Natural killer cell (primary cell): ENCODE measurements around the gene CRYBG1. TPM values are rescaled to one million over a fixed set of nuclear protein-coding genes. Genes with fewer than 3 reads are reported as not detected.

Experiments
- ATAC-seq, 3 donors: fragments of 150-1000 bp in 2 of 3; fragments of 200-7000 bp in 1 of 3; cut with Tn5 transposase; 1 replicate in 1 of 3; 2 replicates in 2 of 3; pipeline ENCODE4 v1.10.0; 2021; ENCODE audit warnings: mild to moderate bottlenecking in 2 of 3, moderate library complexity in 2 of 3
- DNase-seq, 2 donors: peaks; one replicate each; pipeline versions ENCODE4 v3.0.0 to v3.0.0-alpha.2; 2013 to 2021; ENCODE audit warnings: mixed read lengths in 1 of 2
- H3K27ac ChIP-seq: one replicate; pipeline ENCODE4 v1.5.1; 2013; ENCODE audit warnings: mild to moderate bottlenecking, low read length
- H3K27me3 ChIP-seq: one replicate; pipeline ENCODE4 v1.6.1; 2013; ENCODE audit warnings: low read length; ENCODE audit not compliant: control insufficient read depth, insufficient read depth
- H3K36me3 ChIP-seq: one replicate; pipeline ENCODE4 v1.6.1; 2013; ENCODE audit warnings: low read length; ENCODE audit not compliant: control insufficient read depth, insufficient read depth
- H3K4me1 ChIP-seq: one replicate; pipeline ENCODE4 v1.6.1; 2013; ENCODE audit warnings: low read length; ENCODE audit not compliant: control insufficient read depth, insufficient read depth
- H3K4me3 ChIP-seq: one replicate; pipeline ENCODE4 v1.5.1; 2013; ENCODE audit warnings: low read length
- H3K9me3 ChIP-seq: one replicate; pipeline ENCODE4 v1.6.1; 2013; ENCODE audit warnings: low read length; ENCODE audit not compliant: control insufficient read depth, insufficient read depth
- H3K27ac Mint-ChIP-seq, 2 donors: one replicate each; pipeline ENCODE4 v1.8.0; 2022; ENCODE audit warnings: mild to moderate bottlenecking in 2 of 2, mixed read lengths in 2 of 2, moderate library complexity in 1 of 2
- H3K27me3 Mint-ChIP-seq, 2 donors: one replicate each; pipeline ENCODE4 v1.8.0; 2022; ENCODE audit warnings: low read depth in 2 of 2, mixed read lengths in 2 of 2
- H3K36me3 Mint-ChIP-seq: one replicate; pipeline ENCODE4 v1.8.0; 2022; ENCODE audit warnings: mixed read lengths
- H3K4me1 Mint-ChIP-seq, 2 donors: one replicate each; pipeline ENCODE4 v1.8.0; 2022; ENCODE audit warnings: mixed read lengths in 2 of 2
- H3K4me3 Mint-ChIP-seq: one replicate; pipeline ENCODE4 v1.8.0; 2022; ENCODE audit warnings: mild to moderate bottlenecking, moderate library complexity, mixed read lengths
- H3K9me3 Mint-ChIP-seq, 2 donors: one replicate each; pipeline ENCODE4 v1.8.0; 2022; ENCODE audit warnings: mixed read lengths in 2 of 2
- WGBS: methylation state at CpG from one replicate; pipeline ENCODE4 v1.1.7; 2013; ENCODE audit warnings: missing lambda C conversion rate; ENCODE audit not compliant: insufficient coverage; 5-methylcytosine and 5-hydroxymethylcytosine counted together
- intact Hi-C: fragments of 100-400 bp; cut with micrococcal nuclease; formaldehyde crosslinking; loops from one replicate; pipeline ENCODE4 v1.14.2; 2022
- total RNA-seq, 4 donors: library from RNA; stranded (reverse); fragments of 120-200 nt in 1 of 4; gene quantifications; one replicate each; pipeline versions ENCODE4 v1.2.3 to v1.2.4, GENCODE V29; 2013 to 2022
- TF ChIP-seq, protein P1 (sequence below): fragments of 200-600 bp; IDR thresholded peaks from one replicate; pipeline ENCODE4 v1.8.0; 2022; ENCODE audit warnings: antibody characterized with exemption

CRYBG1 gene
- total RNA-seq, 3 donors from 2014 or later (not counting 1 experiment from before 2014, with no cell fraction given): 16.3 to 21.8 (median 17.5) TPM

DNA sequence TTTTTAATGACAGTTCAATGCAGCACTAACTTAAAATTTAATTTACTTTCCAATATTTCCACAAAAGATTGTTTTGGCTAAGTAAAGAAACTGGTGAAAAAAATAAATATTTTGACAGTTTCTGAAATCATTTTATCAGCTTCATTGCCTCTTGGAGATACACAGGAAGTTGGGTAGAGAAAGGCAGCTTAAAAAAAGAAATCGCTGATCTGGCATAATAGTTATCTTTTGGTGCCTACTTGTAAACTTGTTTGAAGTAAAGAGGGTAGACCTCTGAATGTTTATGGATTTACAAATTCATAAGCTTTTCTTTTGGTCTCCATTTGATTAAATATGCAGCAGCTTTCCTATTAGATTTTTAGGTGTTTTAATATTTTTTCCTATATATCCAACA, 165.4 kb downstream of the CRYBG1 start:
- Mint-ChIP-seq H3K36me3 (no peaks in the 10 kb centered on the region), H3K27me3 (no peaks in the 10 kb centered on the region), H3K4me3 (peak overlapping the region; percentile 89), H3K4me1 (peaks cover 31 to 53% of the 10 kb centered on the region in 2 donors), H3K27ac (peak overlapping the region; percentile 91 to 95), H3K9me3 (no peaks in the 10 kb centered on the region)
- Histone ChIP-seq H3K36me3 (peaks cover 52% of the 10 kb centered on the region), H3K4me1 (peaks cover 19% of the 10 kb centered on the region), H3K27me3 (no peaks in the 10 kb centered on the region), H3K9me3 (no peaks in the 10 kb centered on the region), H3K27ac (peak overlapping the region; percentile 93), H3K4me3 (no peak overlapping the region)
- intact Hi-C loops: loop anchor here (2.0 to 10.0 kb wide), 2 partner anchors 15 to 531 kb away; no protein-coding TSS in a partner anchor
- TF ChIP-seq, protein P1, sequence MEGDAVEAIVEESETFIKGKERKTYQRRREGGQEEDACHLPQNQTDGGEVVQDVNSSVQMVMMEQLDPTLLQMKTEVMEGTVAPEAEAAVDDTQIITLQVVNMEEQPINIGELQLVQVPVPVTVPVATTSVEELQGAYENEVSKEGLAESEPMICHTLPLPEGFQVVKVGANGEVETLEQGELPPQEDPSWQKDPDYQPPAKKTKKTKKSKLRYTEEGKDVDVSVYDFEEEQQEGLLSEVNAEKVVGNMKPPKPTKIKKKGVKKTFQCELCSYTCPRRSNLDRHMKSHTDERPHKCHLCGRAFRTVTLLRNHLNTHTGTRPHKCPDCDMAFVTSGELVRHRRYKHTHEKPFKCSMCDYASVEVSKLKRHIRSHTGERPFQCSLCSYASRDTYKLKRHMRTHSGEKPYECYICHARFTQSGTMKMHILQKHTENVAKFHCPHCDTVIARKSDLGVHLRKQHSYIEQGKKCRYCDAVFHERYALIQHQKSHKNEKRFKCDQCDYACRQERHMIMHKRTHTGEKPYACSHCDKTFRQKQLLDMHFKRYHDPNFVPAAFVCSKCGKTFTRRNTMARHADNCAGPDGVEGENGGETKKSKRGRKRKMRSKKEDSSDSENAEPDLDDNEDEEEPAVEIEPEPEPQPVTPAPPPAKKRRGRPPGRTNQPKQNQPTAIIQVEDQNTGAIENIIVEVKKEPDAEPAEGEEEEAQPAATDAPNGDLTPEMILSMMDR: no peak
- 20% methylated on average over 1 of the region's 1 CpG for WGBS
- ATAC-seq (no peak), DNase-seq (peak in 1 of 2 donors; percentile 55)

DNA sequence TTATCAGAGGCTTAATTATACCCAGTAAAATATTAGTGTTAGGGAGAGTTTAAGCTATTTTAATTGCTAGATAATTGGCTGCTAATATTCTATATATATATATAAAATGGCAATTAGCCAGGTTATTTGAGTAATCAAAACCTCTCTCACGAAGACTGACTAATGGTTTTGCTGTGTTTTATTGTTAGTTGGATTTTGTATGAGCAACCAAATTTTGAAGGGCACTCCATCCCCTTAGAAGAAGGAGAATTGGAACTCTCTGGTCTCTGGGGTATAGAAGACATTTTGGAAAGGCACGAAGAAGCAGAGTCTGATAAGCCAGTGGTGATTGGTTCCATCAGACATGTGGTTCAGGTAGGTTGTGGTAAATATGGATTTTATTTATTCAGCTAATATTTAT, 166.6 kb downstream of the CRYBG1 start:
- no peak for DNase-seq
- Mint-ChIP-seq H3K4me3 (no peak overlapping the region), H3K4me1 (peaks cover 22 to 41% of the 10 kb centered on the region in 2 donors), H3K27ac (no peak overlapping the region), H3K9me3 (no peaks in the 10 kb centered on the region), H3K27me3 (no peaks in the 10 kb centered on the region), H3K36me3 (peaks cover 6% of the 10 kb centered on the region)
- ATAC-seq: no peak
- TF ChIP-seq, protein P1: no peak
- H3K9me3 ChIP-seq: no peaks in the 10 kb centered on the region
- H3K36me3 ChIP-seq: peaks cover 64% of the 10 kb centered on the region
- H3K27me3 ChIP-seq: no peaks in the 10 kb centered on the region
- WGBS: 100% methylated on average over 2 of the region's 2 CpGs
- peaks cover 14% of the 10 kb centered on the region for H3K4me1 ChIP-seq
- no peak overlapping the region for H3K4me3 ChIP-seq
- H3K27ac ChIP-seq: no peak overlapping the region
- intact Hi-C loops: loop anchor here (10.0 kb wide), 1 partner anchor 532 kb away; no protein-coding TSS in a partner anchor

DNA sequence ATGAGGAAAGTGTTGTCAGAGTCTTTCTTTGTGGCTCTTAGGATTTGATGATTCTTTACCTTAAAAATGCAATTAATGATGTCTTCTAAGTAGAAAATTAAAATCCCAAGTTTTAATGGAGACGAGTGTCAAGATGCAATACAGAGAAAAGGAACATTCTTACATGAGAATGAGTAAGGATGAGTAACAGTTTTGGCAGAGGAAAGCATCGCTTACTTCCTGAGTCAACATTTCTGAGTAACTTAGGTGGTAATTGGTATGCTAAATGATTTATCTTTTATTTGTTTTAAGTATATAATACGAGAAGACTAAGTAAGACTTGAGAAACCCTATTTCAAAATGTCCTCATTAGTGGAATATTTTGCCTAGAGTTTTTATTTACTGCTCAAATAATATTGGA, 167.5 kb downstream of the CRYBG1 start:
- 86% methylated on average over 2 of the region's 3 CpGs for WGBS
- no peaks in the 10 kb centered on the region for H3K9me3 Mint-ChIP-seq
- peak overlapping the region; percentile 19 to 47 for H3K27ac Mint-ChIP-seq
- TF ChIP-seq, protein P1: no peak
- H3K4me3 Mint-ChIP-seq: no peak overlapping the region
- ATAC-seq (no peak), DNase-seq (no peak)
- H3K36me3 Mint-ChIP-seq: peaks cover 6% of the 10 kb centered on the region
- no peaks in the 10 kb centered on the region for H3K27me3 ChIP-seq
- peaks cover 73% of the 10 kb centered on the region for H3K36me3 ChIP-seq
- H3K4me1 ChIP-seq: peaks cover 13% of the 10 kb centered on the region
- H3K27me3 Mint-ChIP-seq: no peaks in the 10 kb centered on the region
- H3K9me3 ChIP-seq: no peaks in the 10 kb centered on the region
- H3K4me1 Mint-ChIP-seq: peaks cover 22 to 38% of the 10 kb centered on the region in 2 donors
- no peak overlapping the region for H3K27ac ChIP-seq
- intact Hi-C loops: loop anchor here (10.0 kb wide), 1 partner anchor 533 kb away; no protein-coding TSS in a partner anchor
- no peak overlapping the region for H3K4me3 ChIP-seq

DNA sequence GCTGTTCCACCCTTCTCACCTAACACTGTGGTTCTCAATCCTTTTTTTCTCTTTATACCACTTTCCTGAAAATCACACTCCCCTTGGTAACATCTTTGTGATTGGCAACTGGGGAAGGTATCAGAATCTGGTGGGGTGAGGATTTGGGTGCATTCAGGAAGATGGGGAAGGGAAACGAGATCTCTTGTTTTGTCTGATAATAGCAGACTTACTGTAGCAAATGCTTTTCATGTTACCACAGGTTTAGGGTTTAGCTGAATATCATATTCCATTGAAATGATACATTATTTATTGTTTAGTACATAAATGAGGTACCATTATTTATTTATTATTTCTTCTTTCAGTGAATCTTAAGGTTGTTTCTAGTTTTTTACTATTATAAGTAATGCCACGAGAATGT, 168.0 kb downstream of the CRYBG1 start:
- WGBS: 80% methylated on average over 1 of the region's 2 CpGs
- Mint-ChIP-seq H3K4me3 (no peak overlapping the region), H3K4me1 (peaks cover 27 to 38% of the 10 kb centered on the region in 2 donors), H3K36me3 (peaks cover 6% of the 10 kb centered on the region), H3K9me3 (no peaks in the 10 kb centered on the region), H3K27me3 (no peaks in the 10 kb centered on the region), H3K27ac (peak overlapping the region in 1 of 2 donors; percentile 19)
- DNase-seq: no peak
- Histone ChIP-seq H3K4me3 (no peak overlapping the region), H3K36me3 (peaks cover 78% of the 10 kb centered on the region), H3K4me1 (peaks cover 16% of the 10 kb centered on the region), H3K9me3 (no peaks in the 10 kb centered on the region), H3K27ac (no peak overlapping the region), H3K27me3 (no peaks in the 10 kb centered on the region)
- ATAC-seq: no peak
- TF ChIP-seq, protein P1: no peak
- intact Hi-C loops: loop anchor here (10.0 kb wide), 1 partner anchor 534 kb away; no protein-coding TSS in a partner anchor
